Skeletal muscle cell (primary cell): ENCODE measurements around the gene SLC9B2.
"Not testable (repeated sequence)": the region's sequence is repeated elsewhere in the genome, so short reads cannot be mapped to it uniquely, and the experiment has no call there.

Source experiments
- DNase-seq: peaks from one replicate; pipeline ENCODE4 v3.0.0-alpha.2; 2010; ENCODE audit warnings: low read depth
- H3K4me3 ChIP-seq: 2 replicates; pipeline ENCODE4 v1.5.1; 2011; ENCODE audit warnings: low read depth, mild to moderate bottlenecking, control low read depth, low read length, moderate library complexity

SLC9B2 gene

DNA sequence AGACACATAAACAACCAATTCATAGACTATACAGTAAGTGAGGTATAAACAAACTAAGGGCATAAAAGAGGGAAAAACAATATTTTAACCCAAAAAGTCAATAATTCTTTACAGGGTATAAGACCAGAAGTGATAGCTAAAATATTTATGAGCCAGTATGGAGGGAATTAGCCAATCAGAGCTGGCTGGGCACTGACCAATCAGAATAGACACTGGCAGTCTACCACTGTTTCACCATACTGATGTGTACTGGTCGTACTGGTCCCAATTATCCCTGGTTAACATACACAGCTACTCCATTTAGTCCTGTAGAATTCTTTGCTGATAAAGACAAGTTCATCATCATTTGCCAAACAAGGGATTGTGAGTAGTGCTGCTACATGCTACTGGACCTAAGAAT lies 47.3 kb downstream of the SLC9B2 start:
- no peak for DNase-seq
- no peak overlapping the region for H3K4me3 ChIP-seq

DNA sequence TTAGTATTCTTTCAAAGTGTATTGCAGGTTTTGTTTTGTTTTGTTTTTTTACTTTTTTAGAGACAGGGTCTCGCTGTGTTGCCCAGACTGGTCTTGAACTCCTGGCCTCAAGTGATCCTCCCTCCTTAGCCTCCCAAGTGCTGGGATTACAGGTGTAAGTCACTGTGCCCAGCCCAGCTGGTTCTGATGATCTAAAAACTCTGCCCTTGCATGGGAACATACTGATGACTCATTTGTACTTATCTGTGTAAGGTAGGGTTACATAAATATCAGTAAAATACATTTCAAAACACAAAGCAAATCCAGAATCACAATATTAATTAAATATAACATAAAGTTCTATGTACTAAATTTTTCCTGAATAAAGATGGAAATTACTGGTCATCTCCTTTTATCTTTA lies 49.7 kb downstream of the SLC9B2 start:
- DNase-seq, result no peak
- H3K4me3 ChIP-seq, result no peak overlapping the region

- H3K4me3 ChIP-seq, result no peak overlapping the region
- DNase-seq, result no peak
Measured at GRCh38 chr4:103024996-103025395, 51.6 kb downstream of the SLC9B2 start.

- no peak for DNase-seq
- no peak overlapping the region for H3K4me3 ChIP-seq
Measured at GRCh38 chr4:103021120-103021519, 55.4 kb downstream of the SLC9B2 start.

- H3K4me3 ChIP-seq, result peak within 1 kb of the TSS; percentile 52
- DNase-seq, result peak; percentile 97
Measured at GRCh38 chr4:103019308-103020124, 57.0 kb downstream of the SLC9B2 start, which contains the start of gene SLC9B1. Gene SLC9B1 (minus strand): TSS chr4:103019705. CDS start chr4:102991711, 27,994 bp downstream.

DNA sequence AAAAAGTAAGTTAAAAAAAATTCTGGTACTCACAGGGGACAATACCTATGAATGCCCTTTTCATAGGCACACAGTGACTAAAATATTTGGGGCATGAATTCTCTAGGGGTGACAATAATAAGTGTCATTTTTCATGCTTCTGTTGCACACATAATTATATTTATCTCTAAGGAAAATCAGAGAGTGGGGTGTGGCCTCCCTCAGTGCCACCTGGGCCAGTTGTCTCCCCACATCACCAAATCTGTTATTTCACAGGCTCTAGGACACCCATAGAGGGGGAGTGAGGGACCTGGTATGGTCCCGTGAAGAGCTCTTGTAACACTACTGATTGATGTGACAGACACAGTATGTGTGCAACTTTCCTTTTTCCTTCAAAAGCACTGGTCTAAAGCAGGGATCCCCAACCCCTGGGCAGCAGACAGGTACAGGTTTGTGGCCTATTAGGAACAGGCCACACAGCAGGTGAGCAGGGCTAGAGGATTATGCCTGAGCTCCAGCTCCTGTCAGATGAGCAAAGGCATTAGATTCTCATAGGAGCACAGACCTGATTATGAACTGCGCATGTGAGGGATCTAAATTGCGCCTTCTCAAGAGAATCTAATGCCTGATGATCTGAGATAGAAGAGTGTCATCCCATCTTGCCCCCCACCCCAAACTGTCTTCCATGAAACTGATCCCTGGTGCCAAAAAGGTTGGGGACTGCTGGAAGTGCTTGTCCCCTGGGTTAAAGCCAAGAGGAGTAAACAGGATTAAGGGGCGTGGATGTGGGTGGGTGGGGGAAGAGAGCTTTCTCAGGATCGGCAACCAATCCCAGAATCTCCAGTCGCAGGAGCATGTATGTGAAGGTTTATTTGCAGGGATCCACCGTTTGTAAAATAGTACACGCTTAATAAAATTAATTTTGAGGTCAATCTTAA lies 57.9 kb downstream of the SLC9B2 start:
- peak overlapping the region; percentile 52 for H3K4me3 ChIP-seq
- DNase-seq, result no peak

- H3K4me3 ChIP-seq, result no peak overlapping the region
- no peak for DNase-seq
Measured at GRCh38 chr4:103012551-103012950, 64.0 kb downstream of the SLC9B2 start.

- DNase-seq, result peak; percentile 48
- no peak overlapping the region for H3K4me3 ChIP-seq
Measured at GRCh38 chr4:103012060-103012459, 64.5 kb downstream of the SLC9B2 start.

GRCh38 chr4:103011378-103012025 lies 65.1 kb downstream of the SLC9B2 start:
- no peak overlapping the region for H3K4me3 ChIP-seq
- DNase-seq, result no peak

- no peak overlapping the region for H3K4me3 ChIP-seq
- DNase-seq, result no peak
Measured at GRCh38 chr4:103010804-103011203, 65.8 kb downstream of the SLC9B2 start.

DNA sequence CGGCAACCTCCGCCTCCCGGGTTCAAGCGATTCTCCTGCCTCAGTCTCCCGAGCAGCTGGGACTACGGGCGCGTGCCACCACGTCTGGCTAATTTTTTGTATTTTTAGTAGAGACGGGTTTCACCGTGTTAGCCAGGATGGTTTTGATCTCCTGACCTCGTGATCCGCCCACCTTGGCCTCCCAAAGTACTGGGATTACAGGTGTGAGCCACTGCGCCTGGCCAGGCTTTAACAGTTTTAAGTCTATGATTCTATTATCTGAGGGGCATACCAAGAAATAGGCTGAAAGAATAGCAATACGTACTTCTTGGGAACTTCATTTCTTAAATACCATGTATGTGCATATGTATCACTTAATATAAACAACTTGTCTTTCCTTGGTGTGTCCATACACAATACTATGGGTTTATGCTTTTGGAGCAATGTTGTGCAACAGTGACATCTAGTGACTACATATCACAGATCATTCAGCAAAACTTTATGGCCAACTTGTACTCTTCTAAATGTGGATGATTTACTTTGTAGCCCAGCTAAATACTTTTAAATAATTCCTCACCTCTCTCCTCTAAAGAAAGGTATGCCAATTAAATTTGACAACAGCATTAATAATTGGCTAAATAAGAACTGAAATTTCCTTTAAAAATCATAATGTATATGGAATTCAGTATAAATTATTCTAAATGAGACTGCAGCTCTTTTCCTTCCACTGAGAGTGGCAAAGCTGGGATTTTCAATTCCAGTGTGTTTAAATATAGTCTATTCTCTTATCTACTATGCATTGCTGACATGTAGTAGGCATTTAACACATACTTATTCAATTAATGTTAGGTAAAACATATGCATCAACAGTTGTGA lies 67.5 kb downstream of the SLC9B2 start:
- DNase-seq, result peak; percentile 26
- H3K4me3 ChIP-seq, result no peak overlapping the region

DNA sequence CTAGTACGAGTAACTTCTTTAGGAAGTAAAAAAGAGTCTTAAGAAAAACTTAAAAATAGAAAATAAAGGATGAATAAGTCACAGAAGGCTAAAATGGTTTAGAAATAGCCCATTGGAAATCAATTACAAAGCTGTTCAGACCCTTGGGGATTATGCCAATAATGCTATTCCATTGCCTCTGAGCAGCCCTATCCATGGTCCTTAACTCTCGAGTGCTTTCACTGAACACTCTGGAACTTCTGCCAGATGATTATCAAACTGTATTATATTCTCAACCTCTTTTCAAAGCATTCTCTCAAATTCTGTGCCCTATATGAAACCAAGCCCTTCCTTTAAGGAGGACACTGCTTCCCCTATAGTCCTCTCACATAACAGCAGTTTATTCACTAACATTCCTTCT lies 74.0 kb downstream of the SLC9B2 start:
- H3K4me3 ChIP-seq, result no peak overlapping the region
- no peak for DNase-seq

GRCh38 chr4:102994803-102995202 lies 81.8 kb downstream of the SLC9B2 start:
- DNase-seq, result no peak
- no peak overlapping the region for H3K4me3 ChIP-seq

- not testable (repeated sequence) for H3K4me3 ChIP-seq, DNase-seq
Measured at GRCh38 chr4:102993985-102994384, 82.6 kb downstream of the SLC9B2 start.

GRCh38 chr4:102988429-102989020 lies 88.0 kb downstream of the SLC9B2 start:
- no peak for DNase-seq
- no peak overlapping the region for H3K4me3 ChIP-seq

GRCh38 chr4:102981005-102981404 lies 95.6 kb downstream of the SLC9B2 start:
- no peak for DNase-seq
- no peak overlapping the region for H3K4me3 ChIP-seq
